Measurements from ENCODE around the gene SIGLECL1. TPM values are rescaled to one million over a fixed set of nuclear protein-coding genes. Genes with fewer than 3 reads are reported as not detected.
"Not testable (repeated sequence)": the region's sequence is repeated elsewhere in the genome, so short reads cannot be mapped to it uniquely, and the experiment has no call there.

SIGLECL1 gene
- total RNA-seq: not detected

DNA sequence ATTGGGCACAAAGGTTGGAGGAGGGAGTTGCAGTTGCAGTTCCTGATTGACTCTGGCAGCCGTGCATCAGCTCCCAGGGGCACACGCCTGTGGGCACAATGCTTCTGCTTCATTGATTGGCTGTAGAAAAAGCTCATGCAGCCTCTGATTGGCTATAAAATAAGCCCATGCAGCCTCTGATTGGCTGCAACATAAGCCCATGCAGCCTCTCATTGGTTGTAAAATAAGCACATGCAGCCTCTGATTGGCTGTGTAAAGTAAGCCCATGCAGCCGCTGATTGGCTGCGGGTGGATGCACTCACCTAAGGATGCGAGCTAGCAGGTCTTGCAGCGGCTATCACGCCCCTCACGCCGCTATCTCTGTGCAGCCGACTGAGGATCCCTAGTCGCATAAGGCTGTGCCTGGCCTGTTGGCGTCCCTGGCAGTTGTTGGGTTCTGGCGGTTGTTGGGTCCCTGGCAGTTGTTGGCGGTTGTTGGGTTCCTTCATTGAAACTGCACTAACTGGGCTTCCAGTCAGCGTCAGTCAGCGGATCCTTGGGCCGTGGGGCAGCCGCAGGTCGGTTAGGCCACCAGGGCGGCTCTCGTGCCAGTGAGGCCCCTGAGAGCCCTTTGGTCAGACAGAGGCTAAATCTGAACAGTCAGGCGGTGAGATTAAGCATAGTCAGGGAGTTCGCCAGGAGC lies at the start of gene SIGLECL1:
TSS of gene SIGLECL1 (plus strand) at position 295 of the 682 bp plus-strand sequence. CDS start 12,993 bp downstream, outside the sequence.
- TF ChIP-seq, protein P1, sequence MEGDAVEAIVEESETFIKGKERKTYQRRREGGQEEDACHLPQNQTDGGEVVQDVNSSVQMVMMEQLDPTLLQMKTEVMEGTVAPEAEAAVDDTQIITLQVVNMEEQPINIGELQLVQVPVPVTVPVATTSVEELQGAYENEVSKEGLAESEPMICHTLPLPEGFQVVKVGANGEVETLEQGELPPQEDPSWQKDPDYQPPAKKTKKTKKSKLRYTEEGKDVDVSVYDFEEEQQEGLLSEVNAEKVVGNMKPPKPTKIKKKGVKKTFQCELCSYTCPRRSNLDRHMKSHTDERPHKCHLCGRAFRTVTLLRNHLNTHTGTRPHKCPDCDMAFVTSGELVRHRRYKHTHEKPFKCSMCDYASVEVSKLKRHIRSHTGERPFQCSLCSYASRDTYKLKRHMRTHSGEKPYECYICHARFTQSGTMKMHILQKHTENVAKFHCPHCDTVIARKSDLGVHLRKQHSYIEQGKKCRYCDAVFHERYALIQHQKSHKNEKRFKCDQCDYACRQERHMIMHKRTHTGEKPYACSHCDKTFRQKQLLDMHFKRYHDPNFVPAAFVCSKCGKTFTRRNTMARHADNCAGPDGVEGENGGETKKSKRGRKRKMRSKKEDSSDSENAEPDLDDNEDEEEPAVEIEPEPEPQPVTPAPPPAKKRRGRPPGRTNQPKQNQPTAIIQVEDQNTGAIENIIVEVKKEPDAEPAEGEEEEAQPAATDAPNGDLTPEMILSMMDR (IDR thresholded peaks at IDR 0.05): no peak

DNA sequence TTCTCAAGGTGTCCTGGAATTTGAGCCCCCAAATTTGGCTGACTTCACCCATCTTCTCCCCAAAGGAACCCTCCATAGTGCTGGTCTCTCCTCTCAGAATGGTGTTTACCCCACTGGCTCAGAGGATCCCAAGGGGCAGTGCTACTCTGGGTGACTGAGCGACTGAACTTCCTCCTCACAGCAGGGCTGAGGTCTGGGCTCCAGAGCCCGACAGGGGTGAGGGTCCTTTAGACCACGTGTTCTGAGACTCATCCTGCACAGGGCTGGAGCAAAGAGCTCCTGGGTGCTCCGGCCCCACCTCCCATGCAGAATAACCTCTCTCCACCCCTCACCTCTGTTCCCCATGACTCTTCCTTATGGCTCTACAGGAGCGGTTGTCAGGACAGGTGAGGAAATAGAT lies 49.2 kb upstream of the SIGLECL1 start:
- DNase-seq (ENCODE audit: low spot score) (no peak), ATAC-seq (ENCODE audit: low FRiP score) (no peak)
- TF ChIP-seq, protein P1 (IDR thresholded peaks at IDR 0.05): no peak

More for the DNA sequence above, at the start of gene SIGLECL1:
- DNase-seq (ENCODE audit: low spot score) (no peak), ATAC-seq (ENCODE audit: low FRiP score) (no peak)

DNA sequence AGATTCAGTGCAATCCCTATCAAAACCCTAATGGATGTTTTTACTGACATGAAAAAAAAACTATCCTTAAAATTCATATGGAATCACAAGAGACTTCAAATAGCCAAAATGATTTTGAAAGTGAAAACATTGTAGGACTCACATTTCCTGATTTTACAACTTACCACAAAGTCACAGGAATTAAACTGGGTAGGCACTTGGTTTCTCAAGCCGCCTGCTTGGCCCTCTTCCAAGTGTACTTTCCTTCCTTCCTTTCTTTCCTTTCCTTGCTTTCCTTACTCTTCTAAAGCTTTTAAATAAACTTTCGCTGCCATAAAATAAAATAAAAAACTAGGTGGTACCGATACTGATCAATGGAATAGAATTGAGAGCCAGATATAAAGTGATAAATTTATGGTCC lies 47.0 kb upstream of the SIGLECL1 start:
- ATAC-seq (ENCODE audit: low FRiP score) (no peak), DNase-seq (ENCODE audit: low spot score) (no peak)
- TF ChIP-seq, protein P1 (IDR thresholded peaks at IDR 0.05): no peak

DNA sequence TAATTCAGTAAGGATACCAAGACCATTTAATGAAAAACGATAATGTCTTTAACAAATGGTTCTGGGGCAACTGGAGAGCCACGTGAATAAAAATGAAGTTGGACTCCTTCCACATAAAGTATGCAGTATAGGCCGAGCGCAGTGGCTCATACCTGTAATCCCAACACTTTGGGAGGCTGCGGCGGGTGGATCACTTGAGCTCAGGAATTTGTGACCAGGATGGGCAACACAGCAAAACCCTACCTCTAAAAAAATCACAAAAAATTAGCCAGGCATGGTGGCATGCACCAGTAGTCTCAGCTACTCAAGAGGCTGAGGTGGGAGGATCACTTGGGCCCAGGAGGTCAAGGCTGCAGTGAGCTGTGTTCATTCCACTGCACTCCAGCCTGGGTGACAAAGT lies 46.6 kb upstream of the SIGLECL1 start:
- TF ChIP-seq, protein P1 (IDR thresholded peaks at IDR 0.05): no peak
- ATAC-seq (ENCODE audit: low FRiP score) (no peak), DNase-seq (ENCODE audit: low spot score) (no peak)

DNA sequence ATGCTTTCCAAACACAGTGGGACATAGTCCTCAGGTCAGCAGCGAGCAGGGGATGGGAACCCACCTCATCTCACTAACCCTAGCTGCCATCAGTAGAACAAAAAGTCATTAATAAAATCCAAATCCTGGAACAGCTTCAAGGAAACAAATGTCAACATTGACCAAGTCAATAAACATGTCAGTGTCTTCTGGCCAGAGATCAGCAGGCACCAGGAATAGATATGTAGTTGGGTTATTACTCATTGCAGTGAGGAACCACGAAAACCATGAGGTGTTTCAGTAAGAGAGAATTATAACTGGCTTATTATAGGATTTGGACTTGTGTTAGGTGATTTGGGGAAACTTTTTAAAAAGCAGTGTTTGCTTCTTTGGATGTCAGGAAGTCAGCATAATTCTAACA lies 43.1 kb upstream of the SIGLECL1 start:
- ATAC-seq (ENCODE audit: low FRiP score): no peak
- no peak for DNase-seq (ENCODE audit: low spot score)
- TF ChIP-seq, protein P1 (IDR thresholded peaks at IDR 0.05): no peak

DNA sequence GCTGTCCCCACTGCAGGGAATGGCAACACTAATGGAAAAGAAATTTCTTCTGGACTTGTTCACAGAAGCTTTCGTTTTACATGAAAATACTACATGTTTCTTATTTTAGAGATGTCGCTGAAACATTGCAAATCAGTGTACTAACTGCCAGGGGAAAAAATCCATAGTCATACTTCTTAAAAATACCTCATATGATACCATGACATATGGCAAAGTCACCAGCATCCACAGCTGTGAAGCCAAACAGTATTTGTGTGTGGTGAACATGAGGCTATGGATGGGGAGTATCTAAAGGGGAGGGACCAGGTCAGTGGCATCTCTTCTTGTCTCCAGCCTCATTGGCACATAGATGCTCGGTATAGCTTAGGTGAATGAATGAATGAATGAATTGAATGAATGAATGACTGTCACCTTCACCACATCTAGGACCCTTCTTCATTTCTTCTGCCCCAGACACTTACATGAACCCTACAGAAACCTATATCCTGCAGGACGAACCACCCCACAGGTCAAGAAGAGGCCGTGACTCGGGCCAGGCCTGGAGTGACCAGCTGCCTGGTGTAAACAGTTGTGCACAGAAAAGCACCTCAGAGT lies 40.6 kb upstream of the SIGLECL1 start:
- ATAC-seq (ENCODE audit: low FRiP score) (no peak), DNase-seq (ENCODE audit: low spot score) (no peak)
- TF ChIP-seq, protein P1 (IDR thresholded peaks at IDR 0.05): no peak

DNA sequence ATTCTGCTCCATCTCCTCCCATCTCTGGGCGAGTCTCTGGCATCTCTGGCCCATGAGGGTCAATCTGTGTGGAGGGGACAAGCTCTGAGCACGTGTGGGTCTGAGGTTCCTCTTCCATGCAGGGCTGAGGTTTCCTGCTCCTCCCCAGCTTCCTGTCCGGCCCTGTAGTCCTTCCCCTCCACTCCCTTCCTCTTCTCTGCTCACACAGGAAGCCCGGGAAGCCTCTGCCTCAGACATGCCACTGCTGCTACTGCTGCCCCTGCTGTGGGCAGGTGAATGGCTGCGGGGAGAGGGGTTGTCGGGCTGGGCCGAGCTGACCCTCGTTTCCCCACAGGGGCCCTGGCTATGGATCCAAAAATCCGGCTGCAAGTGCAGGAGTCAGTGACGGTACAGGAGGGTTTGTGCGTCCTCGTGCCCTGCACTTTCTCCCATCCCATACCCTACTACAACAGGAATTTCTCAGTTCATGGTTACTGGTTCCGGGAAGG lies 40.0 kb upstream of the SIGLECL1 start:
- not testable (repeated sequence) for DNase-seq (ENCODE audit: low spot score); ATAC-seq (ENCODE audit: low FRiP score)
